HepG2 (cell line): Measurements from ENCODE around the gene MTA1. TPM values are rescaled to one million over a fixed set of nuclear protein-coding genes. Genes with fewer than 3 reads are reported as not detected.

Experiments
- AGO2 ChIP-seq: fragments of 200-400 bp; formaldehyde crosslinking; optimal IDR thresholded peaks from 2 replicates; pipeline ENCODE3; 2017; ENCODE audit warnings: mild to moderate bottlenecking, low read depth, low read length, moderate library complexity
- CREB1 ChIP-seq, 2 experiments: fragments of 450-650 bp in 1 of 2; IDR thresholded peaks; 2 replicates each; pipeline ENCODE4 v1.6.1; 2016 to 2017; ENCODE audit warnings: control low read depth in 1 of 2, mild to moderate bottlenecking in 1 of 2, missing compliant biosample characterization in 1 of 2, missing genetic modification characterization in 1 of 2
- HNRNPLL ChIP-seq: fragments of 200-400 bp; formaldehyde crosslinking; IDR thresholded peaks from 2 replicates; pipeline ENCODE4 v1.6.1; 2017; ENCODE audit warnings: mild to moderate bottlenecking, low read depth, low read length; ENCODE audit not compliant: poor library complexity, severe bottlenecking
- KAT8 ChIP-seq: IDR thresholded peaks from 2 replicates; pipeline ENCODE4 v1.6.1; 2016; ENCODE audit warnings: missing genetic modification reagents, missing compliant biosample characterization
- KDM3A ChIP-seq: IDR thresholded peaks from 2 replicates; pipeline ENCODE4 v1.6.1; 2018; ENCODE audit warnings: low read depth, missing compliant biosample characterization
- KDM4B ChIP-seq: sonication (generic); formaldehyde crosslinking; IDR thresholded peaks from 2 replicates; pipeline ENCODE4 v1.4.0; 2020; ENCODE audit warnings: missing genetic modification reagents
- SOX6 ChIP-seq, 2 experiments: fragments of 450-650 bp in 1 of 2; sonication (generic) in 1 of 2; formaldehyde crosslinking in 1 of 2; IDR thresholded peaks; 2 replicates each; pipeline versions ENCODE4 v1.4.0 to v1.6.1; 2017 to 2020; ENCODE audit warnings: antibody characterized with exemption in 1 of 2, mild to moderate bottlenecking in 1 of 2, missing genetic modification reagents in 1 of 2
- TARDBP ChIP-seq: sonication (generic); formaldehyde crosslinking; IDR thresholded peaks from 2 replicates; pipeline ENCODE4 v1.8.0; 2022; ENCODE audit warnings: mild to moderate bottlenecking, missing genetic modification reagents
- TFE3 ChIP-seq: IDR thresholded peaks from 2 replicates; pipeline ENCODE4 v1.6.1; 2016
- THAP11 ChIP-seq: IDR thresholded peaks from 2 replicates; pipeline ENCODE4 v1.6.1; 2016; ENCODE audit warnings: missing biosample characterization, missing genetic modification reagents
- ZFX ChIP-seq: sonication (generic); formaldehyde crosslinking; IDR thresholded peaks from 2 replicates; pipeline ENCODE4 v1.4.0; 2020; ENCODE audit warnings: mild to moderate bottlenecking, low read depth, missing genetic modification reagents, moderate library complexity
- ZNF180 ChIP-seq: sonication (generic); formaldehyde crosslinking; IDR thresholded peaks from 2 replicates; pipeline ENCODE4 v1.4.0; 2020; ENCODE audit warnings: low read depth, missing genetic modification reagents, borderline replicate concordance
- ZNF275 ChIP-seq: sonication (generic); formaldehyde crosslinking; IDR thresholded peaks from 2 replicates; pipeline ENCODE4 v1.8.0; 2022; ENCODE audit warnings: missing genetic modification reagents, mild to moderate bottlenecking, inconsistent platforms, borderline replicate concordance
- ZNF597 ChIP-seq: sonication (generic); formaldehyde crosslinking; IDR thresholded peaks from 2 replicates; pipeline ENCODE4 v1.5.0; 2020; ENCODE audit warnings: missing genetic modification reagents
- ZNF687 ChIP-seq: sonication (generic); formaldehyde crosslinking; IDR thresholded peaks from 2 replicates; pipeline ENCODE4 v1.5.1; 2020; ENCODE audit warnings: mild to moderate bottlenecking, missing genetic modification reagents, moderate library complexity
- ZNF772 ChIP-seq: sonication (generic); formaldehyde crosslinking; IDR thresholded peaks from 2 replicates; pipeline ENCODE4 v1.5.0; 2020; ENCODE audit warnings: mild to moderate bottlenecking, missing genetic modification reagents
- ZSCAN5A ChIP-seq: sonication (generic); formaldehyde crosslinking; IDR thresholded peaks from 2 replicates; pipeline ENCODE4 v1.8.0; 2022; ENCODE audit warnings: mild to moderate bottlenecking, missing genetic modification reagents, borderline replicate concordance
- polyA plus RNA-seq, 8 experiments: library from polyadenylated mRNA; depleted of rRNA in 3 of 8; stranded (reverse) in 7 of 8; unstranded in 1 of 8; fragments of >200 nt; fragmentation: Illumina TruSeq in 4 of 8; extraction: Trizol in 4 of 8; gene quantifications; 2 replicates each; pipeline versions ENCODE4 v1.2.1 to v1.2.3, GENCODE V29; 2011 to 2016; ENCODE audit warnings: low read depth in 4 of 8, missing spikeins in 1 of 8, mixed read lengths in 1 of 8; ENCODE audit not compliant: insufficient read depth in 1 of 8
- total RNA-seq, 5 experiments: library from RNA; depleted of rRNA; stranded (reverse); fragments of >200 nt; fragmentation: Illumina TruSeq; extraction: Trizol; gene quantifications; 2 replicates each; pipeline ENCODE4 v1.2.3, GENCODE V29; 2016; ENCODE audit warnings: low read depth in 1 of 5

The MTA1 gene
- total and polyA plus RNA-seq, 2 of the 13 experiments (the other 11 are each of a cell fraction or from before 2014, with no cell fraction given), result 35.2 to 85.8 TPM

- TF ChIP-seq ZNF597 (CRISPR knock-in tag), result no peak
- peak; percentile 69 for TF ChIP-seq ZNF687 (CRISPR knock-in tag)
- TF ChIP-seq KDM3A (CRISPR knock-in tag), result no peak
- TF ChIP-seq ZNF275 (CRISPR knock-in tag), result no peak
- peak; percentile 93 for TF ChIP-seq AGO2
- TF ChIP-seq KAT8 (CRISPR knock-in tag), result no peak
- TF ChIP-seq TARDBP (CRISPR knock-in tag), result no peak
- TF ChIP-seq THAP11 (CRISPR knock-in tag), result no peak
- no peak for TF ChIP-seq CREB1 (IDR thresholded peaks at IDR 0.05)
- TF ChIP-seq CREB1 (CRISPR knock-in tag; IDR thresholded peaks at IDR 0.05), result no peak
- no peak for TF ChIP-seq ZNF180 (CRISPR knock-in tag)
- TF ChIP-seq ZNF772 (CRISPR knock-in tag), result no peak
- peak; percentile 57 for TF ChIP-seq ZFX (CRISPR knock-in tag)
- TF ChIP-seq SOX6 (IDR thresholded peaks at IDR 0.05), result no peak
- TF ChIP-seq SOX6 (CRISPR knock-in tag; IDR thresholded peaks at IDR 0.05), result 0 out of 2 replicates have a peak, but pooled peaks have one; percentile 20
- TF ChIP-seq HNRNPLL, result no peak
- no peak for TF ChIP-seq KDM4B (CRISPR knock-in tag)
- TF ChIP-seq ZSCAN5A, result no peak
- no peak for TF ChIP-seq TFE3
Measured at GRCh38 chr14:105502446-105503295, 83.0 kb downstream of the MTA1 start (continued).
